ENCODE results near the gene SLC7A7. TPM values are rescaled to one million over a fixed set of nuclear protein-coding genes. Genes with fewer than 3 reads are reported as not detected.
"Not testable (repeated sequence)": the region's sequence is repeated elsewhere in the genome, so short reads cannot be mapped to it uniquely, and the experiment has no call there.

Gene SLC7A7
- polyA plus RNA-seq, 3 donors, result 262 to 425 (median 371) TPM

- H3K27ac Mint-ChIP-seq, result no peak overlapping the region
- no peak overlapping the region for H3K4me2 ChIP-seq (replicated peaks; ENCODE audit: extremely low read depth, low read length, poor library complexity, severe bottlenecking)
- H3K9me3 ChIP-seq (replicated peaks in 1 of 2; ENCODE audit: control insufficient read depth in 1 of 2, insufficient read depth in 1 of 2, low read length in 2 of 2), result no peaks in the 10 kb centered on the region
- DNase-seq, result no peak
- H3K4me3 Mint-ChIP-seq, result no peak overlapping the region
- peaks cover 2% of the 10 kb centered on the region for H3K4me1 Mint-ChIP-seq
- no peak for TF ChIP-seq CTCF (IDR thresholded peaks at IDR 0.05)
- intact Hi-C loops (cut with micrococcal nuclease), result no loop called here
- H3K9ac ChIP-seq (ENCODE audit: insufficient read depth, low read length, poor library complexity, severe bottlenecking), result no peak overlapping the region
- no peaks in the 10 kb centered on the region for H3K79me2 ChIP-seq (ENCODE audit: insufficient read depth, low read length)
- H3K4me1 ChIP-seq (ENCODE audit: control insufficient read depth in 1 of 2, insufficient read depth in 2 of 2, low read length in 2 of 2), result no peaks in the 10 kb centered on the region
- H3K36me3 ChIP-seq (replicated peaks in 1 of 2; ENCODE audit: control insufficient read depth in 1 of 2, insufficient read depth in 2 of 2, low read length in 2 of 2), result no peaks in the 10 kb centered on the region
- H3K36me3 Mint-ChIP-seq, result no peaks in the 10 kb centered on the region
- H4K20me1 ChIP-seq (ENCODE audit: insufficient read depth, low read length), result no peaks in the 10 kb centered on the region
- H3K27ac ChIP-seq (ENCODE audit: low read depth in 1 of 2, low read length in 2 of 2), result no peak overlapping the region
- no CpG with 5 or more reads among the region's 2 CpGs for WGBS (ENCODE audit: insufficient coverage)
- H2AFZ ChIP-seq (ENCODE audit: insufficient read depth, low read depth, low read length, poor library complexity, severe bottlenecking), result no peak overlapping the region
- peaks cover 5 to 8% (median 6%) of the 10 kb centered on the region in 3 donors for H3K27me3 Mint-ChIP-seq (ENCODE audit: low read depth in 3 of 3)
- H3K9me3 Mint-ChIP-seq, result peaks cover 0 to 4% (median 2%) of the 10 kb centered on the region in 7 donors
- no peaks in the 10 kb centered on the region for H3K27me3 ChIP-seq (ENCODE audit: control insufficient read depth in 2 of 2, insufficient read depth in 2 of 2, low read length in 2 of 2)
- H3K4me3 ChIP-seq (replicated peaks in 1 of 3; ENCODE audit: low read depth in 2 of 3, low read length in 3 of 3), result no peak overlapping the region
Observed at GRCh38 chr14:22735096-22735495, 80.1 kb downstream of the SLC7A7 start.

- no peak for TF ChIP-seq CTCF (IDR thresholded peaks at IDR 0.05)
- Histone ChIP-seq H3K27ac (ENCODE audit: low read depth in 1 of 2, low read length in 2 of 2) (no peak overlapping the region), H2AFZ (ENCODE audit: insufficient read depth, low read depth, low read length, poor library complexity, severe bottlenecking) (no peak overlapping the region), H3K4me2 (replicated peaks; ENCODE audit: extremely low read depth, low read length, poor library complexity, severe bottlenecking) (no peak overlapping the region), H3K9ac (ENCODE audit: insufficient read depth, low read length, poor library complexity, severe bottlenecking) (no peak overlapping the region), H3K79me2 (ENCODE audit: insufficient read depth, low read length) (no peaks in the 10 kb centered on the region), H3K4me1 (ENCODE audit: control insufficient read depth in 1 of 2, insufficient read depth in 2 of 2, low read length in 2 of 2) (no peaks in the 10 kb centered on the region), H3K36me3 (replicated peaks in 1 of 2; ENCODE audit: control insufficient read depth in 1 of 2, insufficient read depth in 2 of 2, low read length in 2 of 2) (no peaks in the 10 kb centered on the region), H3K9me3 (replicated peaks in 1 of 2; ENCODE audit: control insufficient read depth in 1 of 2, insufficient read depth in 1 of 2, low read length in 2 of 2) (no peaks in the 10 kb centered on the region), H4K20me1 (ENCODE audit: insufficient read depth, low read length) (no peaks in the 10 kb centered on the region), H3K27me3 (ENCODE audit: control insufficient read depth in 2 of 2, insufficient read depth in 2 of 2, low read length in 2 of 2) (no peaks in the 10 kb centered on the region), H3K4me3 (replicated peaks in 1 of 3; ENCODE audit: low read depth in 2 of 3, low read length in 3 of 3) (no peak overlapping the region)
- peaks cover 0 to 4% (median 0%) of the 10 kb centered on the region in 7 donors for H3K9me3 Mint-ChIP-seq
- no peak overlapping the region for H3K4me3 Mint-ChIP-seq
- 100% methylated on average over 1 of the region's 2 CpGs for WGBS (ENCODE audit: insufficient coverage)
- no peak overlapping the region for H3K27ac Mint-ChIP-seq
- H3K27me3 Mint-ChIP-seq (ENCODE audit: low read depth in 3 of 3), result peaks cover 3 to 6% (median 5%) of the 10 kb centered on the region in 3 donors
- H3K36me3 Mint-ChIP-seq, result no peaks in the 10 kb centered on the region
- DNase-seq, result no peak
- peaks cover 2% of the 10 kb centered on the region for H3K4me1 Mint-ChIP-seq
- intact Hi-C loops (cut with micrococcal nuclease), result no loop called here
Observed at GRCh38 chr14:22733829-22734228, 81.4 kb downstream of the SLC7A7 start.

- H3K27ac ChIP-seq (ENCODE audit: low read depth in 1 of 2, low read length in 2 of 2); H3K4me1 Mint-ChIP-seq; H3K79me2 ChIP-seq (ENCODE audit: insufficient read depth, low read length); H3K4me2 ChIP-seq (replicated peaks; ENCODE audit: extremely low read depth, low read length, poor library complexity, severe bottlenecking); H3K9ac ChIP-seq (ENCODE audit: insufficient read depth, low read length, poor library complexity, severe bottlenecking); H3K4me1 ChIP-seq (ENCODE audit: control insufficient read depth in 1 of 2, insufficient read depth in 2 of 2, low read length in 2 of 2); DNase-seq; H3K9me3 Mint-ChIP-seq; H3K4me3 Mint-ChIP-seq; H3K4me3 ChIP-seq (replicated peaks in 1 of 3; ENCODE audit: low read depth in 2 of 3, low read length in 3 of 3); H2AFZ ChIP-seq (ENCODE audit: insufficient read depth, low read depth, low read length, poor library complexity, severe bottlenecking); H3K9me3 ChIP-seq (replicated peaks in 1 of 2; ENCODE audit: control insufficient read depth in 1 of 2, insufficient read depth in 1 of 2, low read length in 2 of 2); H3K27ac Mint-ChIP-seq; H3K27me3 ChIP-seq (ENCODE audit: control insufficient read depth in 2 of 2, insufficient read depth in 2 of 2, low read length in 2 of 2); H3K27me3 Mint-ChIP-seq (ENCODE audit: low read depth in 3 of 3); H3K36me3 ChIP-seq (replicated peaks in 1 of 2; ENCODE audit: control insufficient read depth in 1 of 2, insufficient read depth in 2 of 2, low read length in 2 of 2); intact Hi-C loops (cut with micrococcal nuclease); H3K36me3 Mint-ChIP-seq; H4K20me1 ChIP-seq (ENCODE audit: insufficient read depth, low read length): not testable (repeated sequence)
- WGBS (ENCODE audit: insufficient coverage), result 98% methylated on average over 5 of the region's 5 CpGs
Observed at GRCh38 chr14:22732062-22732461, 83.2 kb downstream of the SLC7A7 start.

Measured in CD14-positive monocyte (primary cell).